Mesenchymal stem cell (in vitro differentiated cells and primary cell): ENCODE results near the gene TACSTD2. TPM values are rescaled to one million over a fixed set of nuclear protein-coding genes. Genes with fewer than 3 reads are reported as not detected.
A peak's percentile ranks its signal among the peaks of the same experiment; 100 is the strongest.
"Not testable (repeated sequence)": the region's sequence is repeated elsewhere in the genome, so short reads cannot be mapped to it uniquely, and the experiment has no call there.

Experiments used
- DNase-seq: peaks from one replicate; pipeline ENCODE4 v3.0.0-alpha.2; 2013
- H2AFZ ChIP-seq: one replicate; pipeline ENCODE4 v1.6.1; 2013; ENCODE audit warnings: low read depth, mild to moderate bottlenecking, control low read depth, inconsistent platforms, low read length, moderate library complexity
- H2AK5ac ChIP-seq: 2 replicates; pipeline ENCODE4 v1.6.1; 2013; ENCODE audit warnings: low read length, moderate library complexity, mild to moderate bottlenecking, inconsistent platforms; ENCODE audit not compliant: severe bottlenecking
- H2BK120ac ChIP-seq: one replicate; pipeline ENCODE4 v1.6.1; 2013; ENCODE audit warnings: low read depth, mild to moderate bottlenecking, inconsistent platforms, low read length, moderate library complexity
- H2BK12ac ChIP-seq, 2 experiments: one replicate each; pipeline ENCODE4 v1.6.1; 2013; ENCODE audit warnings: inconsistent platforms in 2 of 2, low read length in 2 of 2, mild to moderate bottlenecking in 2 of 2, moderate library complexity in 2 of 2, control low read depth in 1 of 2
- H2BK15ac ChIP-seq: one replicate; pipeline ENCODE4 v1.6.1; 2013; ENCODE audit warnings: mild to moderate bottlenecking, low read depth, inconsistent platforms; ENCODE audit not compliant: poor library complexity, severe bottlenecking
- H2BK5ac ChIP-seq: 2 replicates; pipeline ENCODE4 v1.6.1; 2013; ENCODE audit warnings: low read depth, mild to moderate bottlenecking, low read length, control low read depth, inconsistent platforms; ENCODE audit not compliant: poor library complexity, severe bottlenecking
- H3K14ac ChIP-seq, 2 experiments: one replicate each; pipeline ENCODE4 v1.6.1; 2013; ENCODE audit warnings: inconsistent platforms in 2 of 2, low read length in 2 of 2, control low read depth in 1 of 2, mild to moderate bottlenecking in 1 of 2, moderate library complexity in 1 of 2
- H3K18ac ChIP-seq, 2 experiments: one replicate each; pipeline ENCODE4 v1.6.1; 2013; ENCODE audit warnings: inconsistent platforms in 2 of 2, low read length in 2 of 2, control low read depth in 1 of 2, low read depth in 1 of 2, mild to moderate bottlenecking in 1 of 2
- H3K23ac ChIP-seq, 2 experiments: one replicate each; pipeline ENCODE4 v1.6.1; 2013; ENCODE audit warnings: inconsistent platforms in 2 of 2, low read length in 2 of 2, mild to moderate bottlenecking in 2 of 2, moderate library complexity in 2 of 2, control low read depth in 1 of 2
- H3K27ac ChIP-seq: 2 replicates; pipeline ENCODE4 v1.5.1; 2013; ENCODE audit warnings: mild to moderate bottlenecking, moderate library complexity, low read length, control low read depth, inconsistent platforms; ENCODE audit not compliant: poor library complexity, severe bottlenecking
- H3K27me3 ChIP-seq, 2 experiments: 2 replicates each; pipeline versions ENCODE4 v1.6.1 to v1.7.0; 2013; ENCODE audit warnings: low read length in 2 of 2, mild to moderate bottlenecking in 2 of 2, moderate library complexity in 2 of 2, control low read depth in 1 of 2, inconsistent platforms in 1 of 2; ENCODE audit not compliant: control insufficient read depth in 1 of 2, insufficient read depth in 1 of 2
- H3K36me3 ChIP-seq, 2 experiments: 2 replicates each; pipeline versions ENCODE4 v1.6.1 to v1.7.0; 2013; ENCODE audit warnings: low read length in 2 of 2, control low read depth in 1 of 2, inconsistent platforms in 1 of 2, low read depth in 1 of 2, mild to moderate bottlenecking in 1 of 2; ENCODE audit not compliant: insufficient read depth in 2 of 2, control insufficient read depth in 1 of 2
- H3K4ac ChIP-seq, 2 experiments: one replicate each; pipeline ENCODE4 v1.6.1; 2013; ENCODE audit warnings: inconsistent platforms in 2 of 2, low read length in 2 of 2, mild to moderate bottlenecking in 2 of 2, moderate library complexity in 2 of 2, control low read depth in 1 of 2, low read depth in 1 of 2
- H3K4me1 ChIP-seq: 2 replicates; pipeline ENCODE4 v1.6.1; 2013; ENCODE audit warnings: low read depth, low read length, control low read depth; ENCODE audit not compliant: control insufficient read depth, insufficient read depth
- H3K4me2 ChIP-seq: 2 replicates; pipeline ENCODE4 v1.6.1; 2013; ENCODE audit warnings: low read length, mild to moderate bottlenecking, inconsistent platforms; ENCODE audit not compliant: poor library complexity, severe bottlenecking
- H3K4me3 ChIP-seq, 2 experiments: 2 replicates each; pipeline versions ENCODE4 v1.5.1 to v1.7.0; 2013; ENCODE audit warnings: low read length in 2 of 2, mild to moderate bottlenecking in 2 of 2, control low read depth in 1 of 2, low read depth in 1 of 2; ENCODE audit not compliant: insufficient read depth in 1 of 2
- H3K79me1 ChIP-seq: replicated peaks from 2 replicates; pipeline ENCODE4 v1.6.1; 2013; ENCODE audit warnings: mild to moderate bottlenecking, control low read depth, low read length, inconsistent platforms; ENCODE audit not compliant: poor library complexity, severe bottlenecking
- H3K9ac ChIP-seq: 2 replicates; pipeline ENCODE4 v1.7.0; 2013; ENCODE audit warnings: mild to moderate bottlenecking, low read length, moderate library complexity
- H3K9me3 ChIP-seq: 2 replicates; pipeline ENCODE4 v1.7.0; 2013; ENCODE audit warnings: mild to moderate bottlenecking, low read length; ENCODE audit not compliant: control insufficient read depth
- H4K8ac ChIP-seq: one replicate; pipeline ENCODE4 v1.6.1; 2013; ENCODE audit warnings: inconsistent platforms, mild to moderate bottlenecking, low read length, moderate library complexity
- H4K91ac ChIP-seq: one replicate; pipeline ENCODE4 v1.6.1; 2013; ENCODE audit warnings: mild to moderate bottlenecking, low read length, inconsistent platforms
- WGBS: methylation state at CpG from one replicate; pipeline ENCODE4 v1.1.7; 2013; ENCODE audit warnings: mixed read lengths; 5-methylcytosine and 5-hydroxymethylcytosine counted together
- polyA plus RNA-seq, 2 experiments: library from polyadenylated mRNA; stranded (reverse); fragments of 200-250 nt; gene quantifications; one replicate each; pipeline ENCODE4 v1.2.3, GENCODE V29; 2013

Gene TACSTD2
- polyA plus RNA-seq (2013, experiment 1 of 2): 0.08 TPM
- polyA plus RNA-seq (2013, experiment 2 of 2): 0.12 TPM

GRCh38 chr1:58576727-58577653 lies at the start of gene TACSTD2:
Gene TACSTD2, minus strand, starts transcription at chr1:58577252. Its CDS starts 96 bp downstream, at chr1:58577156.
- Histone ChIP-seq H2BK12ac (peak within 1 kb of the TSS in 1 of 2 experiments; percentile 96), H2BK120ac (no peak within 1 kb of the TSS), H3K23ac (peak within 1 kb of the TSS in 1 of 2 experiments; percentile 72), H3K9me3 (no peaks in the 10 kb centered on the region), H4K91ac (no peak within 1 kb of the TSS), H3K9ac (peak within 1 kb of the TSS; percentile 14), H4K8ac (no peak within 1 kb of the TSS), H3K4me1 (peaks cover 10% of the 10 kb centered on the region), H3K14ac (peak within 1 kb of the TSS in 1 of 2 experiments; percentile 74), H3K4ac (peak within 1 kb of the TSS in 1 of 2 experiments; percentile 62), H3K4me2 (peak within 1 kb of the TSS; percentile 75), H2BK5ac (no peak within 1 kb of the TSS), H3K79me1 (no peaks in the 10 kb centered on the region), H3K27ac (no peak within 1 kb of the TSS), H2BK15ac (no peak within 1 kb of the TSS), H2AFZ (peak within 1 kb of the TSS; percentile 86), H3K4me3 (peak within 1 kb of the TSS; percentile 58 to 70), H3K18ac (peak within 1 kb of the TSS; percentile 54 to 78), H3K36me3 (peaks cover 0 to 6% of the 10 kb centered on the region in 2 experiments), H3K27me3 (peaks cover 0 to 52% of the 10 kb centered on the region in 2 experiments), H2AK5ac (no peak within 1 kb of the TSS)
- 28% methylated on average over 85 of the region's 107 CpGs for WGBS
- peak; percentile 18 for DNase-seq

GRCh38 chr1:58626293-58626692 lies 49.2 kb upstream of the TACSTD2 start:
- Histone ChIP-seq H4K91ac (no peak overlapping the region), H3K14ac (no peak overlapping the region), H2AK5ac (no peak overlapping the region), H3K27me3 (no peaks in the 10 kb centered on the region), H3K4me1 (no peaks in the 10 kb centered on the region), H2BK5ac (no peak overlapping the region), H3K18ac (no peak overlapping the region), H3K9me3 (no peaks in the 10 kb centered on the region), H3K23ac (no peak overlapping the region), H4K8ac (no peak overlapping the region), H2BK120ac (no peak overlapping the region), H3K4ac (no peak overlapping the region), H3K9ac (no peak overlapping the region), H3K27ac (no peak overlapping the region), H2BK15ac (no peak overlapping the region), H3K36me3 (peaks cover 0 to 2% of the 10 kb centered on the region in 2 experiments), H3K4me3 (no peak overlapping the region), H2AFZ (no peak overlapping the region), H3K79me1 (no peaks in the 10 kb centered on the region), H2BK12ac (no peak overlapping the region), H3K4me2 (no peak overlapping the region)
- DNase-seq: no peak

GRCh38 chr1:58623259-58623658 lies 46.2 kb upstream of the TACSTD2 start:
- H3K36me3 ChIP-seq, H4K91ac ChIP-seq, H3K4me1 ChIP-seq, H2BK15ac ChIP-seq, H3K27me3 ChIP-seq, H2BK12ac ChIP-seq, H3K9ac ChIP-seq, H2AFZ ChIP-seq, H3K23ac ChIP-seq, H4K8ac ChIP-seq, H3K79me1 ChIP-seq, H3K4ac ChIP-seq, H3K14ac ChIP-seq, H2AK5ac ChIP-seq, H3K4me2 ChIP-seq, H2BK5ac ChIP-seq, H2BK120ac ChIP-seq, H3K27ac ChIP-seq, H3K4me3 ChIP-seq, H3K9me3 ChIP-seq, DNase-seq, H3K18ac ChIP-seq: not testable (repeated sequence)
- 97% methylated on average over 23 of the region's 27 CpGs for WGBS

GRCh38 chr1:58622571-58622970 lies 45.5 kb upstream of the TACSTD2 start:
- no peak overlapping the region for H2BK12ac ChIP-seq
- no peak overlapping the region for H2BK120ac ChIP-seq
- H2AK5ac ChIP-seq: peak overlapping the region; percentile 40
- no peak overlapping the region for H2BK5ac ChIP-seq
- H2AFZ ChIP-seq: no peak overlapping the region
- H3K14ac ChIP-seq: no peak overlapping the region
- H3K27me3 ChIP-seq: no peaks in the 10 kb centered on the region
- WGBS: 98% methylated on average over 5 of the region's 6 CpGs
- no peak overlapping the region for H3K4me3 ChIP-seq
- no peak overlapping the region for H3K18ac ChIP-seq
- no peak overlapping the region for H4K91ac ChIP-seq
- H3K9ac ChIP-seq: no peak overlapping the region
- H3K23ac ChIP-seq: no peak overlapping the region
- no peaks in the 10 kb centered on the region for H3K36me3 ChIP-seq
- H3K79me1 ChIP-seq: no peaks in the 10 kb centered on the region
- H3K4me2 ChIP-seq: no peak overlapping the region
- H3K4me1 ChIP-seq: peaks cover 4% of the 10 kb centered on the region
- no peak overlapping the region for H2BK15ac ChIP-seq
- no peaks in the 10 kb centered on the region for H3K9me3 ChIP-seq
- H3K27ac ChIP-seq: no peak overlapping the region
- no peak for DNase-seq
- no peak overlapping the region for H3K4ac ChIP-seq
- H4K8ac ChIP-seq: no peak overlapping the region
